NB4 (cell line): ENCODE data around the gene TIMM23.

Experiments
- CTCF ChIP-seq: IDR thresholded peaks from one replicate; pipeline ENCODE4 v1.5.1; 2012; ENCODE audit warnings: low read depth, low read length
- MAX ChIP-seq: IDR thresholded peaks from 2 replicates; pipeline ENCODE4 v1.6.1; 2011; ENCODE audit warnings: low read depth, low read length
- MYC ChIP-seq: IDR thresholded peaks from 2 replicates; pipeline ENCODE4 v1.6.1; 2011; ENCODE audit warnings: low read depth, low read length
- POLR2A ChIP-seq: IDR thresholded peaks from 2 replicates; pipeline ENCODE4 v1.6.1; 2011; ENCODE audit warnings: mild to moderate bottlenecking; ENCODE audit not compliant: insufficient read length; ENCODE audit errors: extremely low read depth

- no peak for TF ChIP-seq POLR2A
- no peak for TF ChIP-seq CTCF
- no peak for TF ChIP-seq MAX
- no peak for TF ChIP-seq MYC
Observed at GRCh38 chr10:46052057-46052790, 79.9 kb downstream of the TIMM23 start.
